ENCODE data around the gene KIF21B.

Gene KIF21B

DNA sequence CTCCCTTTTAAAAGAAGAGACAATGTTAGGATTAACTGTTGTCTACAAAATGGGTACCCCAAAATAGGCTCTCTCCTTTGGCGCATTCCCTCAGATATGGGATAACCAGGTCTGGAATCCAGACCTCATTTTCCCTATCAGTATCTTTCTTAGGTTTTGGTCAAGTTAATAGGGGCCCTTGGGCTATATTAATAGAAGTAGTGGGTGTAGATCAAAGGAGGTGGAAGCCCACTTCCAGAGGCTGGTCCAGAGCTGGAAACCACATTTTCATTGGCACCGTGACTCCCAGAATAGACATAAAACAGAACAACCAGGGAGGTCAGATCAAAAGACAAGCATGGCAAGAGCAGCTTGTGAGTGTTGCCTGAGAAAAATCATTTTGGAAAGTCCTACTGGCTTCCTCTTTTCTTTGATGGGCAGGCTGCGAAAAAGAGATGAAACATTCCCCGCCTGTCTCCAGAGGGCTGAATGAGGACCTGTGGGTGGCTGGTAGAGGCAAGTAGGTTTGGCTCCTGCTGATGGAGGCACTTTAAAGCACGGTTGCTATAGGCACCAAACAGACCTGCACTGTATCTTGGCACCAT, 25.8 kb upstream of the KIF21B start:
- in situ Hi-C loops (cut with MboI; ENCODE audit: low sequenced_read_pairs): no loop called here

DNA sequence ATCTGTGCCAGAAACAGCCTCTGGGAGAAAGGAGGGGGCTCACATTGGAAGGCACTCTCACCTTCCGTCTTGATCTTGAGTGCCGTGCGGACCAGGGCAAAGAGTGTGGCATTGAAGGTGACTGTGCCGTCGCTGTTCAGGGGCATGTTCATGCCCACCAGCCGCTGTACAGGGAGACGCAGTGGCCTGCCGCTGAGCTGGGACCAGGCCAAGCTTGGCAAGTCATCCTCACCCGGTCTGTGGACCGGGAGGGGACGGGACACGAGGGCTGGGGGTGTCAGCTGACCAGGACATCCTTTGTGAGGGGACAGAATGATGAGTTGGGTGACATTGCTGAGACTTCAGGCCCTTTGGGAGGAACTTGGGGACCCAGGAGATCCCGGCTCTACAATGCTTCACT, 25.0 kb upstream of the KIF21B start:
- in situ Hi-C loops (cut with MboI; ENCODE audit: low sequenced_read_pairs): no loop called here

DNA sequence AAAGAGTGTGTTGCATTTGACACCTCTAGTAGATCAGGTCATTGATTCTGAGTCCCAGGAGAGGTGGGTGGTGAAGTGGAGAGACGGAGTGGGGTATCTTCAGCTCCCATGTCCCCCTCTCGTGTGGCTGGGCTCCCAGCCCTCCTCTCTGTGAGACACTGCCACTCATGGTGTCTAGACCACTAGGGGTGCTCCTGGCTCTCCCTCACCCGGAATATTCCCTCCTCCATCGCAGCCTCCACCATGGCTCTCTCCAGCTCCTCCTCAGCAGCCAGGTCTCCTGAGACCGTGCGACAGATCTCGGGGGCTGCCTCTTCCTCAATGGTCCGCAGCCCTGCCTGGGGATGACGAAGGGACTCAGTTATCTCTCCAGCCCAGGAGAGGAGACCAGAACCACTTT, 20.6 kb upstream of the KIF21B start:
- in situ Hi-C loops (cut with MboI; ENCODE audit: low sequenced_read_pairs): no loop called here

DNA sequence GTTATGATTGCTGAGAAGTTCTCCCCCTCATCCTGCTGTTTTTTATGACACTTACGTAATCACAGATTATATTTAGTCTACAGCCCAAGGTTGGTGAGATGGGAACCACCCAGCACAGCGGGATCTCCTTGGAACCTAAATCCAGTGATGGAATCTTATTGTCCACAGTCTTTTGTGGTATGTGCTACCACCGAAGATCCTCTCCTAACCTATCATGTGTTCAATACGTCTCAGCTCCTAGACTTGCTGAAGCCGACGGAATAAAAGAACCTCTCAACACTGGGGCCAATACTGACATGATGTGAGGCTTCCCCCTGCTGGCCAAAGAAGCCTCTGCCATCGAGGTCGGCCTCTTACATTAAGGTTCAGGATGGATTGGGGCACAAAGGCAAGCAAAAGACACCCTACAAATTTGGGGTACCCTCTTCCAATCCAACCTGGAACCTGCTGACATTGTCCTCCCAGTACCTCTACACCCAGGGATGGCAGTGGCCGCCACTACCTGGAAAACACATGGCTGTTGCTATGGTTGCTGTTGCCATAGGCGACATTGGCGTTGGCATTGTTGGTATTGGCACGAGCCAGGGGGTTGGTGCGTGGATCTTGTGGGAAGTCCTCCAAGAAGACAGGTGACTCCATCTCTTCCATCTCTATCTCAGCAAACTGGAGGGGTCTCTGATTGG, 19.4 kb upstream of the KIF21B start:
- in situ Hi-C loops (cut with MboI; ENCODE audit: low sequenced_read_pairs): no loop called here

DNA sequence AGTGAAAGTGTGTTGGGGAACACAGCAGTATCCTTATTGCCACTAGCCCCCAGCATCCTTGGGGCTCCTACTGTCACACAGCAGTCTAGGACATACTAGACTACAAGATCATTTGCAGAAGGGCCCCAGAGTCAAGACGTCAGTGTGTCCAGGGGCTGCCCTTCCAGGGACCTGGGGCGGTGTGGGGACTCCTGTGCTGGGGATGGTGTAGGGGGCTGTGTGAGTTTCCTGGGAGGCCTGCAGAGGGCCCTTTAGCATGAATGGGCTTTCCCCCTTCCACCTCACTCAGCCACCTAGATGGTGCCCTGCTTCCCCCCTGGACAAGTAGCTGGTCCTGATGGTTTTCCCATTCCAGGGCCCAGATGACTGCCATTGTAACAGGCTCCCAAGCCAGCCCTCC, 17.5 kb upstream of the KIF21B start:
- in situ Hi-C loops (cut with MboI; ENCODE audit: low sequenced_read_pairs): no loop called here

DNA sequence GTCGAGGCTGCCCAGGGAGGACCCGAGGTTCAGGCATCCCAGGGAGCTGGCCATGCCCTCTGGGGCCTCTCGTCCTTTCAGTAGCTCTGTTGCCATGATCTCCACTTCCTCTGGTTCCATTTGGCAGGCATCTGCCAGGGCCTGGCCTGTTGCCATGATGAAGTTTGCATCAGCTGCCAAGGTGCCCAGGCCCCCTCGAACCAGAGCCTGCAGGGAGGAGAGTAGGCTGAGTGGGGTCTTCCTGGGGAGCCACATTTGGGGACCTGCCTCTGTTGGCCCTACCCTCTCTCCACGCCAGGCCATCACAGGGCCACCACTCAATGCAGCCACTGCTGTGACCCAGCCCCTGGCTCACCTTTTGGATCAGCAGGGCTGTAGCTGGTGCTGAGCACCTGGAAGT, 16.4 kb upstream of the KIF21B start:
- in situ Hi-C loops (cut with MboI; ENCODE audit: low sequenced_read_pairs): no loop called here

DNA sequence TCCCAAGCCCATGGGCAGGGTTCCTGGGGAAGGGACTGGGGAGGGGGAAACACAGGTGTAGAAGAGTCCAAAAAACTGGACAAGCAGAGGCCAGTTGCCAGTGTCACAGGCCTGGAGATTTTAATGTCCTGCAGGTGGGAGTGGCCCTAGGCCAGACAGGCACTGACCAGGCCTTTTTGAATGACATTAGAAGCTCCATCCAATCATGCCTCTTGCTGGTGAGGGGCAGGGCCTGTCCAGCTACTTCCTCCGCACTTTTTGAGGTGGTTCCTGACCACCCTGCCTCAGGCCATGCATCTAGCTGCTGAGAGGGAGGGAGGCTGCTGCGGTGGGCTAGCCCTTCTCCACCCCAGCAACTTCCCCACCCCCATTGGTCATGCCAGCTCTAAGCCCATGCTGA, 15.9 kb upstream of the KIF21B start:
- in situ Hi-C loops (cut with MboI; ENCODE audit: low sequenced_read_pairs): no loop called here

DNA sequence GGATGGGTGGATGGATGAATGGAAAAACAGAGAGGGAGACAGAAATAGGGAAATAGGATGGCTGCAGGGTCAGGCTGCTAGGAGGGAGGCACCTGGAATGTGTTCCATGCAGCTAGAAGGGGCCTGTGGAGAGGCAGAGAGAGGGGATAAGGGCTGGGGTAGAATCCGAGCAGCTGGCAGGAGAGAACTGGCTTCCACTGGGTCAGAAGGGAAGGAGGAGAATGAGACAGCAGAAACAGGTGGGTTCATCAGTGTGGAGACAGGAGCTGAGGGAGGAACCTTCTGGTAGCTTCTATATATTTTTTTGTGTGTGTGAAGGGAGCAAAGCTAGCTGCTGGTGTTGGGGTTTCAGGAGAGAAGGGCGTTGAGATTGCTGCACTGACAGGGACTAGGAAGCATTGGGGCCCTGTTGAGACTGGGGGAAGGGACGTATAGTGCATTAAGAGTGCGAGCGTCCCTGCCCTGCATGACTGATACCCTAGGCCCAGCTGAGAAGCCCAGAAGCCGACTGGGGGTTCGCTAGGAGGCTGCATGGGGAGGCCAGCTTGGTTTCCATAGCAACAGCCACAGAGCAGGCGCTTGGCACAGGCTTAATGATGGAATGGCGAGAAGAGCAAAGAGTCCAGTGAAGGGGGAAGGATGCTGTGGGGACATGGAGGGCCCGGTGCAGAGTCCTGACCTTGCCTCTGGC, 14.8 kb upstream of the KIF21B start:
- in situ Hi-C loops (cut with MboI; ENCODE audit: low sequenced_read_pairs): no loop called here

DNA sequence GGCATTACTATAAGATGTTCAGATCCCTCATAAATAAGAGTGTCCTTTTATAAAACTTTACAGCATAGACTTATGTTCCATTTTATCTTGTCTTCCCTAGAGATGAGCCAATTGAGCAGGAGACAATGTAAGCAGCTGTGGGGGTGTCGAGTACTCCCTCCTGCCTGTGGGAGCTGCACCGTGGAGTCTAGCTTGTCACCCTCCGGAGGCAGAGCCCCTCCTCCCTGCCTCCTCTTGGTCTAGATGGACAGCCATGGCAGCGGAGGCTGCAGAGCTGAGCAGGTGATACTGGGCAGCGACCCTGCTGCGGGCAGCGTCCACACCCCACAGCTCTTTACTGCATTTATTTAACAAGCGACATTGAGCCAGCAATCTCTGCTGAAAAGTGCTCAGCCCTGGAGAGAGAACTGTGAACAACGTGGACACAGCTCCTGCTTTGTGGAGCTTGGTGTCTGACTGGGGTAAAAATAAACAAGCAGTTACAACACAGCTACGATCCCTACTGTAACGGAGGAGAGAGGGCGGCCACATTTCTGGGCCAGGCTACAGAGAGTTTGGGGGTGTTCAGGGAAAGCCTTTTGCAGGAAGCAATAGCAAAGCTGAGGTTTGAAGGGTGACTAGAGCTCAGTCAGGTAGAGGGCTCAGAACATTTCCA, 12.8 kb upstream of the KIF21B start:
- in situ Hi-C loops (cut with MboI; ENCODE audit: low sequenced_read_pairs): no loop called here

DNA sequence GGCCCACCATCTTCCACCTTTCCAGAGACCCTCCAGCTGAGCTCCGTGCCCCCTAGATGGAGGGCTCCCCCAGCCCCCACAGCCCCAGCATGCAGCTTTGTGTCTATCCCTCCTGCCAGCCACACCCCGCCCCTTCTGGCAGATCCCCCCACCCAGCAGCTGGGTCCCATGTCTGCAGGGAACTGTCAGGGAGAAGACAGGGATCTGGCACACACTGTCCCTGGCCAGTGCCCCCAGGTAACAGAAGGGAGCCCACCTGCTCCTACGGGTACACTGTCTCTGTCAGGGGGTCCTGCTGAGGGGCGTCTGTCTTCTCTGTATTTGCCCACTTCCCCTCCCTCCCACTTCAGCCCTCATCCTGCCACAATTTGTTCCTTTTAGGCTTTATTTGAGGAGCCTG, 11.2 kb upstream of the KIF21B start:
- in situ Hi-C loops (cut with MboI; ENCODE audit: low sequenced_read_pairs): no loop called here

DNA sequence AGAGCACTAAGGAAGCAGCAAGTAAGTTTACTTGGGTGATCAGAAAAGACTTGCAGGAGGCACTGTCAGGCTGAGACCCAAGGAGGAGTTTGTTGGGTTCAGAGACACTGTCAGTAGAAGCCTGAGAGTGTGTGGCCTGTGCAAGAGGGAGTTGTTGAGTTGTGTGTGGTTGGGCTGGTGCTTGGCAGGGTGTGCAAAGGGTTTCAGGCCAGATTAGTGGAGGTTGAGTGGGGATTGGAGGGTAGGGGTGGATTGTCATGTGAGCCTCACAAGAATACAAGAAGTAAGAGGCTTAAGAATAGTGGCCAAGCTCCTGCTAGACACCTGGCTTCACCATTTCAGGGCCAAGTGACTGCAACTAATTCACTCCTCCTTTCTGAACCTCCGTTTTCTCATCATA, 8.9 kb upstream of the KIF21B start:
- in situ Hi-C loops (cut with MboI; ENCODE audit: low sequenced_read_pairs): no loop called here

DNA sequence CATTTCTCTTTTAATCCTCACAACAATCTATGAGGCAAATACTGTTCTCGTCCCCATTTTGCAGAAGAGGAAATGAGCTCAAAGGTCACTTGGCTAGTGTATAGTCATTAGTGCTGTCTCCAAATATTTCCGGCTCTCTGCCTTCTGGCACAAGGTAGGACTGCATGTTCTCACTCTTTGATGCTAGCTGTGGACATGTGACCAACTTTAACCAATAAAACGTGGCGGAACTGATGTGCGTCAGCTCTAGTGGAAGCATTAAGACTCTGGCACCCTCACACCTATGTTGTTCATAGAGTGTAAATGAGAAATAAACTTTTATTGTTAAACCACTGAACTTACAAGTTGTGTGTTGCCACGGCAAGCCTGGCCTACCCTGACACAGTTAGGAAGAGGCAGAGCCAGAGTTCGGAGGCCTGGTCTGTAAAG, 5.0 kb upstream of the KIF21B start:
- in situ Hi-C loops (cut with MboI; ENCODE audit: low sequenced_read_pairs): no loop called here

DNA sequence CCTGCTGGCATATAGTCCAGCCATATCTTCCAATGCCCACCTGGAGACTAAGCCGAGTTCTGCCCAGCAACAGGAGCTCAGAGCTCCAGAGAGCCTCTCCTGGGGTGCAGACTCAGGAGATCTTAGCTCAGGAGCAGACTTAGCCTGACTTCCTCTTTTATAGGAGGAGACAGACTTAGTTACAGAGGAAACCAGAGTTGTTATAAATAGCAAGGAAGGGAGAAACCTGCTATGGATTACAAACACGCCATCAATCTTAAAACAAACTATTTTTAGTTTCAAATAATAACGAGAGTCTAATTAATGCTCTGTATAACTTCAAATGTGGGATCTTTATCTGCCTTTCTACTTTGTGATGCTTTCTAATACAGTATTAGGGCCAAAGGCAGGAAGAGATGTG, 3.3 kb upstream of the KIF21B start:
- in situ Hi-C loops (cut with MboI; ENCODE audit: low sequenced_read_pairs): no loop called here

DNA sequence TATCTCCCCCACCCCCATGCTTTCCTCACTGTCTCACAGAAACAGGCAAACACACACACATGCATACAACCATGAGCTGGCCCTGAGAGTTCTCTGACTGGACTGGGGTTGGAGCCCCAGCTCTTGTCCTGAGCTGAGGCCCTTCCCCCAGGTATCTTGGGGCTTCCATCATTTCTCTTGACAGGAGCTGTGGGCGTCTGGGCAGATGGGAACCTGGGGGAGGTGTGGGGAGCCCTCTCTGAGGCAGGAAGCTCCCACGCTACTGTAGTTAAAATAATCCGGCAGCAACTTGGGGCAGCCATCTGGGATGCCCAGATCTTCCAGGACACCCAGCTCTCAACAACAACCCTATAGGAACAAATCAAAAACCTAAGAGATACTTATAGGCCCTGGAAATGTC, 2.7 kb upstream of the KIF21B start:
- in situ Hi-C loops (cut with MboI; ENCODE audit: low sequenced_read_pairs): no loop called here

DNA sequence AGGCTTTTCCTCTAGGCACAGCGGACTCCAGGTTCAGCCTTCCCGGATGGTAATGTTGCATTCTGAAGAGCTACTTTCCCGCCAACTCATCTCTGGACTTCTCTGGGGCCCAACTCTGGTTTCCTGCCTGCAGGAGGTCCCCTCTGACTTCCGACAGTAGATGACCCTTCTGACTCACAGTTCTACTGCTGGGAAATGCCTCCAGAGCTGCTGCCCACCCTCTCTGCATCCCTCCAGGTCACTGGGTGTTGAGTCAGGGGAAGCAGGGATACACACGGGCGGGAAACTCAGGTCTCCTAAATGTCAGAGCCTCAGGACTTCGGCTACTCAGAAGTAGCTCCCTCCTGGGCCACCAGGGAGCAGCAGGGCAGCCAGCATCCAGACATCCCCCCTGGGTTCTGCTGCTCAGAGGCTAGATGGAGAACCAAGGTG, 2.1 kb upstream of the KIF21B start:
- in situ Hi-C loops (cut with MboI; ENCODE audit: low sequenced_read_pairs): no loop called here

DNA sequence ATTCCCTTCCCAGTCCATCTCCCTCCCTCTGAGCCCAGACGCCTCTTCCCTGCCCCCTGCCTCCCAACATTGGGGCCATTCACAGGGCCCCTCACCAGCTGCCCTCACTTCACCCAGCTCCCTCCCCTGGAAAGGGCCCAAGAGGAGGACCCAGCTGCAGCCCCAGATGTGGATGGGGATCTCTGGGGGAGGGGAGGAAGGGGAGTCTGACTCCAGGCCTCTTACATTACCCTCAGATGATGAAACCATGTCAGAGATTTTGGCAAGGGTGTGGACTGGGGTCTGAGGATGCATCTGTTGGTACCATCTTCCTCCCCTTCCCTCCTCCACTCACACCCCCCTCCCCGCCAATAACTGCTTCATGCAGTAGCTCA, 1.1 kb upstream of the KIF21B start:
- in situ Hi-C loops (cut with MboI; ENCODE audit: low sequenced_read_pairs): no loop called here

DNA sequence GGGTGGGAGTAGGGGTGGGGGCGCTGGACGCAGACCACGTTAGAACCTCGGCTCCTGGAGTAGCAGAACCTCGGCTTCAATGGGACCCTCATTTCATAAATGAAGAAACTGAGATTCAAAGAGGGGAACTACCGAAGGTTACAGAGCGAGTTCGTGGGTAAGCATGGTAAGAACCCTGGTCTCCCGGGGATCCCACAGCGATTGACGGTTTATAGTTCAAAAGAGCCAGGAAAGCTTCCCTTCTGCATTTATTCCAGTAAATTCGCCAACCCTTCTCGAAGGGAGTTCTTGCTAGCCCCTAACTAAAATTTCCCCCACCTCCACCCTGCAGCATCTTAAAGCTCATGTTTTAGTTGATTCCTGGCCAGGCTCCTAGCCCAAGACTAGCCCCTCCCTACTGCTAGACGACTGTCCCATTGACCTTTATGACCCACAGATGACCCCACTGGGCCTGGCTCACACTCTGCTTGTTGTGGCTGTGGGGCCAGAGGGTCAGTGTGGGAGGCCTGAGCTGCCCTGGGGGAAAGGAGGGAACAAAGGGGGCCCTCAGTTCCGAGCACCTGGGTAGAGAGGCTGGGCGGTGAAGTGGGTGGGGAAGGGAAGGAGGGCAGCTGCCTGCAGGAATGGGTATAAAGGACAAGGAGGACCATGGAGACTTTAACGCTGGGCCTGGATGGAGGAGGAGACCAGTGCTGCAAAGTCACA, 558 bp upstream of the KIF21B start:
- in situ Hi-C loops (cut with MboI; ENCODE audit: low sequenced_read_pairs): no loop called here

DNA sequence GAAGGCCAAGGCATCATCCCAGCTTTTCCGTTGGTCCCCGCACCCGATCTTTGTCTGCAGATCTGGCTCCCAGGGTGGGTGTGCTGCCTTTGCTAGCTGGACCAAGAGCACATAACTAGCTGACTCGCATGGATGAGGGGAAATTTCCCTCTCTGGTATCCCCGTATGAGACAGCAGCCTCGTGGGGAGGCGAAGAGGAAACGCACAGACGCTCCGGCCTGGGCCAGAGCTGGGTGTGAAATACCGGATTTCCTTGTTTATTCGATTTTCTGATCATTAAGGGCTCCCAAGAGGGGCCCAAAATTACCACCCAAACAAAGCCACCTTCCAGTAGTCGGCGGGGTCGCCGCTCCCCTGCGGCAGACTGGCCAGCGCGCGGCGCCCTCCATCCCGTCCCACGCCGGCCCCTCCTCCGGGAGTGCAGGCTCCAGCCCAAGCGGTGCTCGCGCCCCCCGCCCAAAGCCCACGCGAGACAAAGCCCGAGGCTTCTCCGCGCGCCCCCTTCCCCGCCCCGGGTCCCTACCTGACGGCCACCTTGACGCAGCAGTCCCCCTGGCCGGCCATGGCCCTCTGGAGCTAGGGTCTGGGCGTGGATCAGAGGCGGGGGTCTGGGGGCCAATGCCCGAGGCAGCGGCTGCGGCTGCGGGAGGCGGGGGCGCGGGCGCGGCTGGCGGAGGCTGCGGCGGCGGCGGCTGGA, 546 bp downstream of the KIF21B start:
- in situ Hi-C loops (cut with MboI; ENCODE audit: low sequenced_read_pairs): no loop called here

DNA sequence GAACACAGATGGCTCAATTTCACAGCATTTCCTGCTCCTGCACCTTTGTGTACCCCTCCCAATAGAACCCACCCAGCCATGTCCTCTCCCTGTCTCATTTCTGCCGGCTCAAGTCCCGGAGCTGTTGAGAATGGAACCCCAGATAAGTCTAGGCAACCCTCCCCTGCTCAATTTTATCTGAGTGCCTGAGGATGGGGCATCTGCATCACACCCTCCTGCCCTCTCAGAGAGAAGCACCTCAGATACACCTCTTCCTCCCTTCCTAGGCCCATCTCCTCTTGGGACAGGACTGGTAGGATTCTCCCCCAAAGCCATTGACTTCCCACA, 1.1 kb downstream of the KIF21B start:
- in situ Hi-C loops (cut with MboI; ENCODE audit: low sequenced_read_pairs): no loop called here

DNA sequence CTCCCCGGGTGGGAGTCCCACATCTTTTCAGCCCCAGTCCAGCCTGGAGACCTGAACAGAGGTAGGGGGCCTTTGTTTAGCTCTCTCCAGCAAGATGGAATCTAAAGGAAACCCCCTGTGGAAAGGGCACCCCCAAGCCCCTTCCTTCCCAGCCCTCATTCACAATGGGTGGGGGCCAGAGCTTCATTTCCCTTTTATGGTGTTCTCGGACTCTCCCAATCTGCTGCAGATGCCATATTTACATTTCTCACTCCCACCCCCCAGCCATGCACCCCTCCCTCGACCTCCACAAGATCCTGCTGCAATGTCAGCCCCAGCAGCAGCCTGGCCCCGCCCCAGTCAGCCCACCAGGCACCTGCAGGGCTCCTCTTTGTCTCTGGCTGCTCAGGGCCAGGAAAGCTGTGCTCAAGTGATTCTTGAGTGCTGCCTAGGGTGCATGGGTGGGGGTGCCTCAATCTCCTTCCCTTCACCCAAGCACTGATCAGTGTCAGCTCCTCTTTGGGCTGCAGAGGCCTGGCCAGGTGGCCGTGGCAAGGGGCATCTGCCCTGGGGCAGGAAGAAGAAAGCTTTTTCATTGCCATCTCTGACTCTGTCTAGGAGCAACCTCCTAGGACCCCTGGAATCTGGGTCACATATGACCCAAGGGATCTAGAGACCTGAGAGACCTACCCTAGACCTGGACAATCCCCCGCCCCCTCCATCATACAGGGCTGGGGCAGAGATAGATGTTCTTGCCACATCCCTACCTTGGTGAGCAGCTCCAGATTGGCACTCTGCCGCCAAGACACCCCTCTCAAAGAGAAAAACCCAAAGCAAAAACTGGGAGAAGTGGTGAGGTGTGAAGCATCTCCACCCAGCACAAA, 1.7 kb downstream of the KIF21B start:
- in situ Hi-C loops (cut with MboI; ENCODE audit: low sequenced_read_pairs): no loop called here
